OCI-LY3 (cell line): ENCODE results near the gene FYTTD1.

Experiments
- CTCF ChIP-seq: fragments of 200-600, 300-600 bp; sonication (generic); IDR thresholded peaks from 2 replicates; pipeline ENCODE4 v1.5.1; 2014; ENCODE audit warnings: antibody characterized with exemption, low read length, low read depth
- EZH2phosphoT487 ChIP-seq: fragments of 200-600 bp; shearing (Covaris generic); IDR thresholded peaks from 2 replicates; pipeline ENCODE4 v1.6.1; 2018; ENCODE audit warnings: antibody characterized with exemption, mixed run types, low read depth

GRCh38 chr3:197835509-197835908, 85.8 kb downstream of the FYTTD1 start:
- TF ChIP-seq CTCF (no peak), EZH2phosphoT487 (no peak)
